ENCODE results near the gene ASCL3. TPM values are rescaled to one million over a fixed set of nuclear protein-coding genes. Genes with fewer than 3 reads are reported as not detected.

ASCL3 gene
- total RNA-seq, 1 donor from 2014 or later, result not detected

- Mint-ChIP-seq H3K4me1 (ENCODE audit: low read depth) (no peaks in the 10 kb centered on the region), H3K4me3 (ENCODE audit: unreplicated experiment) (no peak overlapping the region), H3K27ac (ENCODE audit: unreplicated experiment) (no peak overlapping the region), H3K9me3 (ENCODE audit: low read depth) (no peaks in the 10 kb centered on the region), H3K27me3 (ENCODE audit: low read depth) (no peaks in the 10 kb centered on the region), H3K36me3 (ENCODE audit: low read depth) (peaks cover 3% of the 10 kb centered on the region)
- TF ChIP-seq CTCF (IDR thresholded peaks at IDR 0.05), result no peak
- no peak for DNase-seq (ENCODE audit: low spot score)
Measured at GRCh38 chr11:8928205-8928604, 14.6 kb downstream of the ASCL3 start.

DNA sequence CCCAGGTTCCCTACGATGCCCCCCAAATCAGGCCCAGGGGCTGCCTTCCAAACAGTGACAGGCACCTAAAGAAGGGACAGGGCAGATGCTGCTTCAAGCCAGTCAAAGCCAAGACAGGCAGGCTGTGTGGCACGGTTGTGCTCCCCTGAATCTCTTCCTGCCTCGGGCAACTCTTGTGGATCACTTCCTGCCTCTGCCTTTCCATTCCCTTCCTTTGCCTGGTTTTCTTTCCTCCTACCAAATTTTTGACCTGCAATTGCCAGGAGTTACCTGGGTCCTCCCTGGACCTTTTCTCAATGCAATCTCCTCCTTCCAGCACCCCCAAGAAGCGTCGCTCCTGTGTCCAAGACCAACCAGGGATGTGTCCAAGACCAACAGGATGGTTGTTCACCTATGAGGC, 15.6 kb downstream of the ASCL3 start:
- DNase-seq (ENCODE audit: low spot score), result no peak
- Mint-ChIP-seq H3K4me1 (ENCODE audit: low read depth) (no peaks in the 10 kb centered on the region), H3K9me3 (ENCODE audit: low read depth) (no peaks in the 10 kb centered on the region), H3K27me3 (ENCODE audit: low read depth) (no peaks in the 10 kb centered on the region), H3K4me3 (ENCODE audit: unreplicated experiment) (no peak overlapping the region), H3K36me3 (ENCODE audit: low read depth) (peaks cover 3% of the 10 kb centered on the region), H3K27ac (ENCODE audit: unreplicated experiment) (no peak overlapping the region)
- TF ChIP-seq CTCF (IDR thresholded peaks at IDR 0.05), result no peak

- Mint-ChIP-seq H3K4me1 (ENCODE audit: low read depth) (no peaks in the 10 kb centered on the region), H3K4me3 (ENCODE audit: unreplicated experiment) (no peak overlapping the region), H3K27ac (ENCODE audit: unreplicated experiment) (no peak overlapping the region), H3K27me3 (ENCODE audit: low read depth) (no peaks in the 10 kb centered on the region), H3K36me3 (ENCODE audit: low read depth) (peaks cover 8% of the 10 kb centered on the region), H3K9me3 (ENCODE audit: low read depth) (no peaks in the 10 kb centered on the region)
- no peak for DNase-seq (ENCODE audit: low spot score)
- TF ChIP-seq CTCF (IDR thresholded peaks at IDR 0.05), result no peak
Measured at GRCh38 chr11:8926236-8926635, 16.6 kb downstream of the ASCL3 start.

GRCh38 chr11:8925711-8926110, 17.1 kb downstream of the ASCL3 start:
- DNase-seq (ENCODE audit: low spot score), result no peak
- H3K27ac Mint-ChIP-seq (ENCODE audit: unreplicated experiment), result no peak overlapping the region
- H3K27me3 Mint-ChIP-seq (ENCODE audit: low read depth), result no peaks in the 10 kb centered on the region
- no peaks in the 10 kb centered on the region for H3K9me3 Mint-ChIP-seq (ENCODE audit: low read depth)
- TF ChIP-seq CTCF (IDR thresholded peaks at IDR 0.05), result no peak
- H3K36me3 Mint-ChIP-seq (ENCODE audit: low read depth), result peaks cover 8% of the 10 kb centered on the region
- no peaks in the 10 kb centered on the region for H3K4me1 Mint-ChIP-seq (ENCODE audit: low read depth)
- no peak overlapping the region for H3K4me3 Mint-ChIP-seq (ENCODE audit: unreplicated experiment)

GRCh38 chr11:8922691-8923090, 20.1 kb downstream of the ASCL3 start:
- TF ChIP-seq CTCF (IDR thresholded peaks at IDR 0.05), result no peak
- H3K27me3 Mint-ChIP-seq (ENCODE audit: low read depth), result no peaks in the 10 kb centered on the region
- peaks cover 10% of the 10 kb centered on the region for H3K36me3 Mint-ChIP-seq (ENCODE audit: low read depth)
- no peak overlapping the region for H3K4me3 Mint-ChIP-seq (ENCODE audit: unreplicated experiment)
- H3K4me1 Mint-ChIP-seq (ENCODE audit: low read depth), result peaks cover 13% of the 10 kb centered on the region
- no peak for DNase-seq (ENCODE audit: low spot score)
- no peaks in the 10 kb centered on the region for H3K9me3 Mint-ChIP-seq (ENCODE audit: low read depth)
- H3K27ac Mint-ChIP-seq (ENCODE audit: unreplicated experiment), result no peak overlapping the region
